T-helper 17 cell (primary cell): Measurements from ENCODE around the gene SMAP2. TPM values are rescaled to one million over a fixed set of nuclear protein-coding genes. Genes with fewer than 3 reads are reported as not detected.

Source experiments
- ATAC-seq: fragments of 150-1000 bp; cut with Tn5 transposase; 2 replicates; pipeline ENCODE4 v1.10.0; 2021; ENCODE audit warnings: mild to moderate bottlenecking, moderate library complexity
- DNase-seq, 3 donors: peaks; one replicate each; pipeline versions ENCODE4 v3.0.0 to v3.0.0-alpha.2; 2020 to 2021
- H3K9me3 ChIP-seq: one replicate; pipeline ENCODE4 v1.7.0; 2013; ENCODE audit warnings: low read length, mild to moderate bottlenecking; ENCODE audit not compliant: control insufficient read depth, poor library complexity, severe bottlenecking
- H3K27ac Mint-ChIP-seq: one replicate; pipeline ENCODE4 v1.8.0; 2022; ENCODE audit warnings: mild to moderate bottlenecking, moderate library complexity, mixed read lengths
- H3K27me3 Mint-ChIP-seq: one replicate; pipeline ENCODE4 v1.8.0; 2022; ENCODE audit warnings: mixed read lengths
- H3K36me3 Mint-ChIP-seq: one replicate; pipeline ENCODE4 v1.8.0; 2022; ENCODE audit warnings: low read depth, mixed read lengths
- H3K4me1 Mint-ChIP-seq: one replicate; pipeline ENCODE4 v1.8.0; 2022; ENCODE audit warnings: mild to moderate bottlenecking, mixed read lengths
- H3K4me3 Mint-ChIP-seq: one replicate; pipeline ENCODE4 v1.8.0; 2022; ENCODE audit warnings: mild to moderate bottlenecking, moderate library complexity, mixed read lengths
- total RNA-seq, 4 donors: library from RNA in 2 of 4; stranded (reverse) in 2 of 4; gene quantifications; one replicate each; pipeline ENCODE4 v1.2.3 and lab custom pipeline; 2022 to 2026

Gene SMAP2
- total RNA-seq, 2 donors from 2014 or later, result 155 to 169 TPM

DNA sequence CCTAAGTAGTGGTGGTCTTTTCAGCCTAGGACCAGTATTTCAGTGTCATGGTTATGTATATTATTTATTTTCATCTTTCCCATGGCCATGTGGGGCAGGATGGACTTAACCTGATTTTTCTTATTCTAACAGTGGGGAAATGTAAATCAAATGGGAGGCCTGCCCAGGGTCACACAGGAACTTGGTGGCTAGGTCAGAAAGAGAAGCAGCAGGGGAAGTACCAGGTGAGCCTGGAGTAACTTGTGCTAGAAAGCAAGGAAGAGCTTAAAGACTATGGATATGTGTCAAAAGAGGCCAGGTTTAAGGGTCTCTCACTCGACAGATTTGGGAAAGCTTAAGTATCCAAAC lies 77.7 kb downstream of the SMAP2 start:
- ATAC-seq (peak; percentile 3), DNase-seq (no peak)
- peak overlapping the region; percentile 92 for H3K27ac Mint-ChIP-seq
- peaks cover 10% of the 10 kb centered on the region for H3K4me1 Mint-ChIP-seq
- H3K4me3 Mint-ChIP-seq, result peak overlapping the region; percentile 90
- H3K36me3 Mint-ChIP-seq, result peaks cover 3% of the 10 kb centered on the region
- H3K27me3 Mint-ChIP-seq, result no peaks in the 10 kb centered on the region
- H3K9me3 ChIP-seq, result peaks cover 12% of the 10 kb centered on the region

DNA sequence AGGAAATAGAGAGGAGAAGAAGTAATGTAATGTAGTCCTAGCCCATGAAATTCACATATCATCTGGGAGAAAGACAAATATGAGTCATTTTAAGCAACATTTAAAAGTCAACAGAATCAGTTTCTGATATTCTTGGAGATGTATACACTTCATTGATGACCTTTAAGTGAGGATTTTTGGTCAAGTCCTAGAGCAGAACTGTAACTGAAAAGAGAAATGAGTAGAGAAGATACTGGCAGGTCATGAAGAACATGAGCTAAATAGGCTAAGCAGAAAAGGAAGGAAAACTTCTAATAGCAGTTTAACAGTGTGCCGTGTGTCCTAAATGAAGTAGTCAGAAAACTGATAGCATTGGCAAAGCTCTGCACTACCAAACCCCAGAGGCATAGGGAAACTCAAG lies 81.3 kb downstream of the SMAP2 start:
- H3K27ac Mint-ChIP-seq, result no peak overlapping the region
- H3K4me3 Mint-ChIP-seq, result no peak overlapping the region
- no peaks in the 10 kb centered on the region for H3K27me3 Mint-ChIP-seq
- DNase-seq, result no peak
- H3K4me1 Mint-ChIP-seq, result peaks cover 10% of the 10 kb centered on the region
- H3K36me3 Mint-ChIP-seq, result peaks cover 14% of the 10 kb centered on the region
- peaks cover 26% of the 10 kb centered on the region for H3K9me3 ChIP-seq
- no peak for ATAC-seq

DNA sequence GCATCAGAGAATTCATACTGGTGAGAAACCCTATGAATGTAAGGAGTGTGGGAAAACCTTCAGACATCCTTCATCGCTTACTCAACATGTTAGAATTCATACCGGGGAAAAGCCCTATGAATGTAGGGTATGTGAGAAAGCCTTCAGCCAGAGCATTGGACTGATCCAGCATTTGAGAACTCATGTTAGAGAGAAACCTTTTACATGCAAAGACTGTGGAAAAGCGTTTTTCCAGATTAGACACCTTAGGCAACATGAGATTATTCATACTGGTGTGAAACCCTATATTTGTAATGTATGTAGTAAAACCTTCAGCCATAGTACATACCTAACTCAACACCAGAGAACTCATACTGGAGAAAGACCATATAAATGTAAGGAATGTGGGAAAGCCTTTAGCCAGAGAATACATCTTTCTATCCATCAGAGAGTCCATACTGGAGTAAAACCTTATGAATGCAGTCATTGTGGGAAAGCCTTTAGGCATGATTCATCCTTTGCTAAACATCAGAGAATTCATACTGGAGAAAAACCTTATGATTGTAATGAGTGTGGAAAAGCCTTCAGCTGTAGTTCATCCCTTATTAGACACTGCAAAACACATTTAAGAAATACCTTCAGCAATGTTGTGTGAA lies 89.5 kb downstream of the SMAP2 start:
- Mint-ChIP-seq H3K4me1 (no peaks in the 10 kb centered on the region), H3K36me3 (peaks cover 8% of the 10 kb centered on the region), H3K4me3 (no peak overlapping the region), H3K27ac (no peak overlapping the region), H3K27me3 (no peaks in the 10 kb centered on the region)
- peaks cover 42% of the 10 kb centered on the region for H3K9me3 ChIP-seq
- no peak for DNase-seq
- ATAC-seq, result no peak

DNA sequence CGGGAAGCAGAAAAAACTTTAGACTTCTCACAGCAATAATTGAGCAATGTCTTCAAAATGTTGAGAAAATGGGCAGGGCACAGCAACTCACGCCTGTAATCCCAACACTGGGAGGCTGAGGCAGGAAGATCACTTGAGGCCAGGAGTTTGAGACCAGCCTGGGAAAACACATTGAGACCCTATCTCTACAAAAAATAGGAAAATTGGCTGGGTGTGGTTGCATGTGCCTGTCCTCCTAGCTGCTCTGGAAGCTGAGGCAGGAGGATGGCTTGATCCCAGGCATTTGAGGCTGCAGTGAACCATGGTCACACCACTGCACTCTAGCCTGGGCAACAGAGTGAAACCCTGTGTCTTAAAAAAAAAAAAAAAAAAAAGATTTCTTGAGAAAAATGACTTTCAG lies 95.8 kb downstream of the SMAP2 start:
- H3K36me3 Mint-ChIP-seq, result peaks cover 2% of the 10 kb centered on the region
- H3K27me3 Mint-ChIP-seq, result no peaks in the 10 kb centered on the region

More for the DNA sequence above, 95.8 kb downstream of the SMAP2 start:
- ATAC-seq (no peak), DNase-seq (no peak)
- H3K27ac Mint-ChIP-seq, result no peak overlapping the region
- H3K4me1 Mint-ChIP-seq, result no peaks in the 10 kb centered on the region
- no peak overlapping the region for H3K4me3 Mint-ChIP-seq
- H3K9me3 ChIP-seq, result peaks cover 19% of the 10 kb centered on the region

Other genes with a start within 250 kb of the SMAP2 start
- 10 to 100 TPM; 24.7 to 30.7 TPM for gene RLF, start 212.3 kb upstream of the SMAP2 start, total RNA-seq
- gene TMCO2, start 125.8 kb upstream of the SMAP2 start, total RNA-seq, result not detected
- 10 to 100 TPM in 1 of 2 donors, 1 to 10 TPM in 1; 9.0 to 14.3 TPM for gene ZMPSTE24, start 115.5 kb upstream of the SMAP2 start, total RNA-seq
- 1 to 10 TPM; 2.6 to 4.3 TPM for gene COL9A2, start 56.4 kb upstream of the SMAP2 start, total RNA-seq
- 1 to 10 TPM; 2.1 to 2.8 TPM for gene ZFP69B, start 76.7 kb downstream of the SMAP2 start, total RNA-seq
- 1 to 10 TPM; 3.1 to 3.4 TPM for gene ZFP69, start 103.6 kb downstream of the SMAP2 start, total RNA-seq
- gene EXO5, start 135.0 kb downstream of the SMAP2 start, total RNA-seq, result 1 to 10 TPM; 4.4 to 7.4 TPM
- gene ZNF684, start 157.9 kb downstream of the SMAP2 start, total RNA-seq, result 1 to 10 TPM; 3.3 to 4.7 TPM